ENCODE data around the gene TACR2. TPM values are rescaled to one million over a fixed set of nuclear protein-coding genes. Genes with fewer than 3 reads are reported as not detected.

TACR2 gene
- total RNA-seq, 1 donor from 2014 or later = not detected

DNA sequence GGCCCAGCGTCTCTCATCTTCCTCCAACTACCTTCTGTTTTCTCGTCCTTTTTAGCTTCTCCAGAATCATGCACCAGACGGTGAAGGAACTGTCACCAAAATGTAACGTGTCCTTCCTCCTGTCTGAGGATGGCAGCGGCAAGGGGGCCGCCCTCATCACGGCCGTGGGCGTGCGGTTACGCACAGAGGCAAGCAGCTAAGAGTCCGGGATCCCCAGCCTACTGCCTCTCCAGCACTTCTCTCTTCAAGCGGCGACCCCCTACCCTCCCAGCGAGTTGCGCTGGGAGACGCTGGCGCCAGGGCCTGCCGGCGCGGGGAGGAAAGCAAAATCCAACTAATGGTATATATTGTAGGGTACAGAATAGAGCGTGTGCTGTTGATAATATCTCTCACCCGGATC is 15.8 kb downstream of the TACR2 start:
- Mint-ChIP-seq H3K4me1 (no peaks in the 10 kb centered on the region), H3K27ac (no peak overlapping the region), H3K27me3 (no peaks in the 10 kb centered on the region), H3K4me3 (no peak overlapping the region), H3K36me3 (ENCODE audit: low read depth) (peaks cover 54% of the 10 kb centered on the region), H3K9me3 (no peaks in the 10 kb centered on the region)
- intact Hi-C loops (cut with micrococcal nuclease) = no loop called here
- ATAC-seq (ENCODE audit: low read depth) (no peak), DNase-seq (no peak)
- POLR2A ChIA-PET = interaction anchor here (1.4 kb wide), 1 partner anchor 7 kb away, joined by 3 read pairs; no protein-coding TSS in a partner anchor
- CTCF ChIA-PET = no interaction called here
- TF ChIP-seq, protein P1, sequence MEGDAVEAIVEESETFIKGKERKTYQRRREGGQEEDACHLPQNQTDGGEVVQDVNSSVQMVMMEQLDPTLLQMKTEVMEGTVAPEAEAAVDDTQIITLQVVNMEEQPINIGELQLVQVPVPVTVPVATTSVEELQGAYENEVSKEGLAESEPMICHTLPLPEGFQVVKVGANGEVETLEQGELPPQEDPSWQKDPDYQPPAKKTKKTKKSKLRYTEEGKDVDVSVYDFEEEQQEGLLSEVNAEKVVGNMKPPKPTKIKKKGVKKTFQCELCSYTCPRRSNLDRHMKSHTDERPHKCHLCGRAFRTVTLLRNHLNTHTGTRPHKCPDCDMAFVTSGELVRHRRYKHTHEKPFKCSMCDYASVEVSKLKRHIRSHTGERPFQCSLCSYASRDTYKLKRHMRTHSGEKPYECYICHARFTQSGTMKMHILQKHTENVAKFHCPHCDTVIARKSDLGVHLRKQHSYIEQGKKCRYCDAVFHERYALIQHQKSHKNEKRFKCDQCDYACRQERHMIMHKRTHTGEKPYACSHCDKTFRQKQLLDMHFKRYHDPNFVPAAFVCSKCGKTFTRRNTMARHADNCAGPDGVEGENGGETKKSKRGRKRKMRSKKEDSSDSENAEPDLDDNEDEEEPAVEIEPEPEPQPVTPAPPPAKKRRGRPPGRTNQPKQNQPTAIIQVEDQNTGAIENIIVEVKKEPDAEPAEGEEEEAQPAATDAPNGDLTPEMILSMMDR (IDR thresholded peaks at IDR 0.05) = no peak

DNA sequence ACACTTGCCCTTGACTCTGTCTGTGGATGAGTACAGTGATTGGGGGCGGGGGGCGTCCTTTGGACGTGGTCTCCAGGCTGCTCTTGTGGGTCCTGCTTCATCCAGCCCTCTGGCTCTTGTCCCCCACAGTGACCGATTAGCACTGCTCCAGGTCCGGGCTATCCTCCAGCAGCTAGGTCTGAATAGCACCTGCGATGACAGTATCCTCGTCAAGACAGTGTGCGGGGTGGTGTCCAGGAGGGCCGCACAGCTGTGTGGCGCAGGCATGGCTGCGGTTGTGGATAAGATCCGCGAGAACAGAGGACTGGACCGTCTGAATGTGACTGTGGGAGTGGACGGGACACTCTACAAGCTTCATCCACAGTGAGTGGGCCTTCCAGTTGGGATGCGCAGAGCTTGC is 18.3 kb downstream of the TACR2 start:
- Mint-ChIP-seq H3K4me1 (no peaks in the 10 kb centered on the region), H3K27ac (no peak overlapping the region), H3K4me3 (no peak overlapping the region), H3K36me3 (ENCODE audit: low read depth) (peaks cover 68% of the 10 kb centered on the region), H3K27me3 (no peaks in the 10 kb centered on the region), H3K9me3 (no peaks in the 10 kb centered on the region)
- TF ChIP-seq, protein P1 (IDR thresholded peaks at IDR 0.05) = no peak
- ChIA-PET CTCF (no interaction called here), POLR2A (no interaction called here)
- no peak for ATAC-seq (ENCODE audit: low read depth)
- intact Hi-C loops (cut with micrococcal nuclease) = no loop called here
- DNase-seq = no peak

DNA sequence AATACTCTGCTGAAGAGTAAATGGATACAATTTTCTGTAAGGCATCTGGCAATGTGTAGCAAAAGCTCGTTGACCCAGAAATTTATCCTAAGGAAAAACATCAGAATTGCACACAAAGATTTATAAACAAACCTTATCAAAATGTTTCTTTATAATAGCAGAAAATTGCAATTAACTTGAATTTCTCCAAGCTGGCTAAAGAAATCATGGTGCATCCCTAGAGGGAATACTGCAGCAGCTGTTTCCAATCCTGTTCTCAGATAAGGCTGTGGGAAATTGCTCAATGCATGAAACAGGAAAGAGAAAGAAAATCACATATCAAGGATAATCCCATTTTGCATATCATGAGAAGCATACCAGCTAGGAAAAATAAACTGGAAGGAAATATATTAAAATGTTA is 18.7 kb downstream of the TACR2 start:
- H3K27me3 Mint-ChIP-seq = no peaks in the 10 kb centered on the region
- H3K4me1 Mint-ChIP-seq = no peaks in the 10 kb centered on the region
- DNase-seq (no peak), ATAC-seq (ENCODE audit: low read depth) (no peak)
- peaks cover 67% of the 10 kb centered on the region for H3K36me3 Mint-ChIP-seq (ENCODE audit: low read depth)
- CTCF ChIA-PET = no interaction called here
- H3K27ac Mint-ChIP-seq = no peak overlapping the region
- no peaks in the 10 kb centered on the region for H3K9me3 Mint-ChIP-seq
- H3K4me3 Mint-ChIP-seq = no peak overlapping the region
- TF ChIP-seq, protein P1 (IDR thresholded peaks at IDR 0.05) = no peak
- POLR2A ChIA-PET = no interaction called here
- intact Hi-C loops (cut with micrococcal nuclease) = no loop called here

DNA sequence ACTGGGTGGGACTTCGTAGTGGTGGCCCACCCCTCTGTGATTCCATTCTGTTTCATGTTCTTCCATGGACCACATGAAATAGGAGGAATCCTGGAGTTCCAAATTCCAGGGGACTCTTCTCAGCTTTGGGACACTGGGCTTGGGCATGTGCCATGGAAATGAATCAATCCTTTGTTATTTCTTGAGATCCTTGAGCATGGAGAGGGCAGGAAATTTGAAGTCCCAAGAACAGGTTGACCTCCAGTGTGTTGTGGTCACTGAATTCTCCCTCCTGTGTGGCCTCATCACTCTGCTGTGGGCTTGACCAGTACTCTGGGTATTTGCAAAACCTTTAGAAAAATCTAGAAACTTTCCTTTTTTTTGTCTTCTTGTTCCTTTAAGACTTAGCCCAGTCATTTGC is 22.7 kb downstream of the TACR2 start:
- TF ChIP-seq, protein P1 (IDR thresholded peaks at IDR 0.05) = no peak
- H3K4me1 Mint-ChIP-seq = peaks cover 16% of the 10 kb centered on the region
- H3K4me3 Mint-ChIP-seq = no peak overlapping the region
- no peaks in the 10 kb centered on the region for H3K9me3 Mint-ChIP-seq
- H3K36me3 Mint-ChIP-seq (ENCODE audit: low read depth) = peaks cover 56% of the 10 kb centered on the region
- ATAC-seq (ENCODE audit: low read depth) (no peak), DNase-seq (no peak)
- CTCF ChIA-PET = interaction anchor here (1.7 to 7.2 kb wide), 3 partner anchors 12 to 157 kb away, joined by 4 to 127 read pairs (median 15); no protein-coding TSS in a partner anchor
- no peak overlapping the region for H3K27ac Mint-ChIP-seq
- POLR2A ChIA-PET = no interaction called here
- H3K27me3 Mint-ChIP-seq = no peaks in the 10 kb centered on the region
- intact Hi-C loops (cut with micrococcal nuclease) = loop anchor here (5.0 kb wide), 1 partner anchor 392 kb away; no protein-coding TSS in a partner anchor

DNA sequence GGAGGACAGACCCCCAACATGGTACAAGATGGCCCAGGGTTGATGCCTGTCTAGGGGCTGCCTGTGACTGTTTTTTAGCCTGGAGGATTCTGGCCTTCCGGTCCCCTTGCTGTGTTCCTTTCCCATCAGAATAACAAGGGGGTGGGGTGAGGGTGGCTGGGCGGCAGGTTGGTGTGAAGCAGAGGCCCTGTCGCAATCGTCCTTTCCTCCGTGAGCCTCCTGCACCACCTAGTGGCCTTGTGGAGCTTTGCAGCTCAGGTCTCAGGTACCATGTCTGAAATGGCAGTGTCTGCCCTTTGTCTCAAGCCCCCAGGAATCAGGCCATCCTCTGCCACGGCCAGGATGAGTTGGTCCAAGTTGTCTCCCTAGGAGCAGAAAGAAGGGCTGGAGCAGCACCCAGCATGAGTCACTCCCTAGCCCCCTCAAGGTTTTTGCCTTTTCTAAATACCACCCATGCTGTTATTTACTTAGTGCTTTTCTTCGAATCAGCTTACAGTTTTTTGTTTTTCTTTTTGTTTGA is 24.2 kb downstream of the TACR2 start:
- ATAC-seq (ENCODE audit: low read depth) (peak; percentile 99), DNase-seq (peak; percentile 62)
- Mint-ChIP-seq H3K9me3 (no peaks in the 10 kb centered on the region), H3K4me1 (peaks cover 16% of the 10 kb centered on the region), H3K27me3 (no peaks in the 10 kb centered on the region), H3K36me3 (ENCODE audit: low read depth) (peaks cover 63% of the 10 kb centered on the region), H3K27ac (no peak overlapping the region), H3K4me3 (no peak overlapping the region)
- TF ChIP-seq, protein P1 (IDR thresholded peaks at IDR 0.05) = peak; percentile 94
- intact Hi-C loops (cut with micrococcal nuclease) = loop anchor here (1.0 to 5.0 kb wide), 6 partner anchors 21 to 390 kb away; no protein-coding TSS in a partner anchor
- POLR2A ChIA-PET = interaction anchor here (0.6 kb wide), 1 partner anchor 18 kb away, joined by 15 read pairs; no protein-coding TSS in a partner anchor
- CTCF ChIA-PET = interaction anchor here (0.6 to 7.2 kb wide), 22 partner anchors 9 to 387 kb away, joined by 3 to 127 read pairs (median 4); no protein-coding TSS in a partner anchor
